ENCODE data around the gene ATG7.

ATG7 gene

DNA sequence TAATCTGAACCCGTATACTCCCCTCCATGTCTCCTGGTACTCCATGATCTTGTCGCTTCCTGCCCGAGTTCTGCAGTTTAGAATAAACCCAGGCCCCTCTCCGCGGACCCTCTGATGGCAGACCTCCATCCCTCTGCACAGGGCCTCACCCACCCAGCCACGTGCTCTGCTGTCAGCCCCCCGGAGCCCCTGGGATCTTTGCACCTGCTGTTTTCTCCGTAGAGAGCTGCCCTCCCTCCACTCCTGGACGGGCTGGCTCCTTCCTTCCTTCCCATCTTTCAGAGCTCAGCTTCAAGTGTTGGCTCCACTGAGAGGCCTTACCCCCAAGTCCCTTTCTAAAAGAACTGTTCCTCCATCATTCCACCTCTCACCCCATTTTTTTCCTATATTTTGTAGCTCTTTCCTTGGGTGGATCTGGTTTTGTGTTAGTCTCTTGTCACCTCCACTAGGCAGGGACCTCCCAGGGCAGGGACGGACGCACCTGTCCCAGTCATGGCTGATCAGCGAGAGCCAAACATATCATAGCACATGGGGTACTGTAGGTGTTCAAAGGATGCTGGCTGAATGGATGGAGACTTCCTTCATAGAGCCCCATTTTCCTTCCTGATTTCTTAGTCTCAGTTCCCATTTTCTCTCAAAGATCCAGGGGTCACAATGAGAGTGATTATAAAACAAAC is 264.9 kb downstream of the ATG7 start:
- DNase-seq (ENCODE audit: low read depth), result no peak

DNA sequence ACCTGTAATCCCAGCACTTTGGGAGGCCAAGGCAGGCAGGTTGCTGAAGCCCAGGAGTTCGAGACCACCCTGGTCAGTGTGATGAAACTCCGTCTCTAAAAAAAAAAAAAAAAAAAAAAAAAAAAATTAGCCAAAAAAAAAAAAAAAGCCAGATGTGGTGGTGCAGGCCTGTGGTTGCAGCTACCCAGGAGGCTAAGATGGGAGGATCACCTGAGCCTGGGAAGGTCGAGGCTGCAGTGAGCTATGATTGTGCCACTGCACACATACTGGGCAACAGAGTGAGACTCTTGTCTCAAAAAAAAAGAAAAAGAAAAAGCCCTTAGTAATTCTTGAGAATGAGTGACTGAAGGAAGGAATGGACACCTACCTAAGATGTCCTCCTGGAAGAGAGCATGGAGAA is 266.4 kb downstream of the ATG7 start:
- DNase-seq (ENCODE audit: low read depth), result no peak

GRCh38 chr3:11539218-11539617 is 267.0 kb downstream of the ATG7 start:
- no peak for DNase-seq (ENCODE audit: low read depth)

- DNase-seq (ENCODE audit: low read depth), result no peak
These were observed 267.5 kb downstream of the ATG7 start for GRCh38 chr3:11539677-11540076.

GRCh38 chr3:11541321-11542303 is 269.4 kb downstream of the ATG7 start:
- DNase-seq (ENCODE audit: low read depth), result no peak

- DNase-seq (ENCODE audit: low read depth), result no peak
These were observed 270.4 kb downstream of the ATG7 start for GRCh38 chr3:11542551-11542950.

GRCh38 chr3:11543141-11543947 is 271.1 kb downstream of the ATG7 start:
- no peak for DNase-seq (ENCODE audit: low read depth)

- DNase-seq (ENCODE audit: low read depth), result no peak
These were observed 271.8 kb downstream of the ATG7 start for GRCh38 chr3:11543948-11544387.

GRCh38 chr3:11544412-11545181 is 272.4 kb downstream of the ATG7 start:
- DNase-seq (ENCODE audit: low read depth), result no peak

- DNase-seq (ENCODE audit: low read depth), result no peak
These were observed 273.1 kb downstream of the ATG7 start for GRCh38 chr3:11545186-11545851.

DNA sequence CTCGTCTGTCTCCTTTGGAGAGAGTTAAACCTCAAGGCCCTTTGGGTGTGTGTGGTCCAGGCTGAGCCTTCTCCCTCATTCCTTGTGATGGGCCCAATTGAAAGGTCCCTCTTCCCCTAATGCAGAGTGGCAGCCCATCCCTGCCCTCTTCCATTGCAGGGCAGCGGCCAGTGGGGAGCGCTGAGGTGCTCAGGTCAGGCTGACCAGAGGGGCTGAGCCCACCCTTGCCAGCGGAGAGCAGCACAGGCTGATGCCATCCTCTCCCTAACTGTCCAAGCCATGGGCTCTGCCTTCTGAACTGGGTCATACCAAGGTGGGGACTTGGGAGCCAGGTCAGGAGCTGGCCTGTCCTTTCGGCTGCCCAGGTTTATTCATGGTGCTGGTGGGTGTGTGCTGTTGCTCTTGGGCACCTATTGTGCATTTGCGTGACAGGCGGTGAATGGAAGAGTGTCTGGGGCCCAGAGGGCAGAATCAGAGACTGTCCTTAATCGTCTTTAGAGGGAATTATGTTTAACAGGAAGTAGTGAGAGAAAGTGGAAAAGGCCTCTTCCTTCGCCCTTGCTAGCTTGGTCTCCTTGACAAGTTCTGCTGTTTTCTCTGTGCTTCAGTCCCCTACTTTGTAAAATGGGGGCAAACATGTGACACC is 274.6 kb downstream of the ATG7 start:
- DNase-seq (ENCODE audit: low read depth), result no peak

DNA sequence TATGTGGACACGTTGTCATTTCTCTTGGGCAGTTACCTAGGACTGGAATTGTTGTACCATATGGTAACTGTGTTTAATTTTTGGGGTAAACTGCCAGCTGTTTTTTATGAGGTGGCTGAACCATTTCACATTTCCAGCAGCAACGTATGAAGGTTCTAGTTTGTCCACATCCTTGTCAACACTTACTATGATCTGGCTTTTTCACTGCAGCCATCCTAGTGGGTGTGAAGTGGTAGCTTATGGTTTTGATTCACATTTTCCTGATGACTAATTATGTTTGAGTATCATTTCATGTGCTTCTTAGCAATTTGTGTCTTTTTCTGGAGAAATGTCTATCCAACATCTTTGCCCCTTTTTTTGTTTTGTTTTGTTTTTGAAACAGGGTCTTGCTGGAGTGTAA is 275.3 kb downstream of the ATG7 start:
- DNase-seq (ENCODE audit: low read depth), result no peak

DNA sequence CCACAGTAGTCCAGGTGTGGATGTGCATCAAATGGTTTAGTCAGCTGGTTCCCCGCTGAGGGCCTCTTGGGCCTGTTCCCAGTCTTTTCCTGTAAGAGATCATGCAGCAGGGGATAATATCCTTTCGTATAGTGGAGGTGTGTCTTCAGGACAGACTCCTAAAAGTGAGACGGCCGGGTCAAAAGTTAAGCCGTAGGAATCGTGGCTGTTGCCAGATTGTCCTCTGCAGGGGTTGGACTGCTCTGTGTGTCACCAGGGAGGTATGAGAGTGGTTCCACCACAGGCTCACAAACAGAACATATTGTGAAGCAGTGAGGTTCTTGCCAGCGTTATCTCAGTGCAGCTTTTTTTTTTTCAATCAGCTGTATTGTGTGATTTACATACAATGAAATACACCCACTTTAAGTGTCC is 276.5 kb downstream of the ATG7 start:
- DNase-seq (ENCODE audit: low read depth), result no peak

- DNase-seq (ENCODE audit: low read depth), result no peak
These were observed 277.5 kb downstream of the ATG7 start for GRCh38 chr3:11549580-11550140.

DNA sequence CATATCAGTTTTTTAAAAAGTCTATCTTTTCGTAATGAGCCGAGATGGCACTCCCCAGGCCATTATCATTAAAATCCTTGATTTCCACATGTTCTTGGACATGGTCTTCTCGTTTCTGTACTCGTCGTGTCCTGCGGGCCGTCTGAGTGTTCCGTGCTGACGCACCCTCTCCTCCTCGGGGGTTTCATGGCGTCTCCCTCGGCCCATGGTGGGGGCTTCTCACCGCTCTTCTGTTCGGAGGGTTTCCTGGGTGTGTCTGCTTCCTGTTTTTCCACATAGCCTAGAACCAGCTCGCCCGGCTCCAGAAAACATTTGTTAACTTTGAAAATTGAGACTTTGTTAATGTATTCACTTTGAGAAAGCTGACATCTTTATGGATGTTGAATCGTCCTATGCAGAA is 278.8 kb downstream of the ATG7 start:
- no peak for DNase-seq (ENCODE audit: low read depth)

DNA sequence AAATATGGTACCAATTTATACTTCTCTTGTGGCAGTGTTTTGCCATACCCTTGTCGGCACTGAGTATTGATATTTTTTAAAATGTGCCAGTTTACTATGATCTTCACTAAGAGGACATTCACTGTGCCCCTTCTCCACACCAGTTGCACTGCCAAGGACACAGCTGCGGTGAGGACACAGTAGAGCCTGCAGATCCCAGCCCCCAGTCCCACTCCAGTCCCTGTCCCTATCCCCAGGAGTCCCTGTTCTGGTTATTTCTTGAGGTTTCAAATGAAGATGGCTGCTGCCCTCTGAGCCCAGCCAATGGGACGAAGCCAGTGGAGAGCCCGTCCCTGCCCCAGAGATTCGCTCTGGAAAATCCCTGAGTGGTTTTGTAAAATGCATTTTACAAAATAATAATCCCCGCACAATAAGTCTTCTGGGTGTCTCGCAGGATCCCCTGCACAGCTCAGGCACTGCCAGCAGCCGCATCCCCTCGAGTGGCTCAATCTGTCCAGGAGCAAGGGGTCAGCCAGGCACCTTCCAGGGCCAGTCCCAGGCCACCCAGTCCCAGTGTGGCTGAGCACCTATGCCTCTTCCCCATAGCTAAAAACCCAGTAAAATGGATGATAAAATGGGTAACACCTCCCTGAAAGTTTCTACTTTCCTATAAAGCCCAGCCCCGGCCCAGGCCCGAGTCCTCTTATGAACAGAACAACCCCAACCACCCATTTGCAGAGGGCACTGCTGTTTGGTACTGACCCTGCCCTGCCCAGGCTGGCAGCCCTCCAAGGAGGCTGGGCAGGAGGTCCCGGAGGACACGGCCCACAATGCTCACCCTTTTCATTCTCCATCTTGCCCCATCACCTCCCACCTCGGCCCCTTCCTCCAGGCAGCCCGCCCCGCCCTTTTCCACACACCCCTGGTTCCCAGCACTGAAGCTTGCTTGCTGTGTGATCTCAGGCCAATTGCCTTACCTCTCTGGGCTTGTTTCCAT is 280.4 kb downstream of the ATG7 start:
- no peak for DNase-seq (ENCODE audit: low read depth)

GRCh38 chr3:11553436-11554235 is 281.4 kb downstream of the ATG7 start:
- DNase-seq (ENCODE audit: low read depth), result no peak

- DNase-seq (ENCODE audit: low read depth), result no peak
These were observed 282.0 kb downstream of the ATG7 start for GRCh38 chr3:11554236-11554610.

Data from stimulated activated CD8-positive, alpha-beta memory T cell treated with anti-CD3 and anti-CD28 coated beads, Interleukin-15, amount 100 ng/mL, for 24 hours (primary cell).